PC-3 (cell line): ENCODE results near the gene MEF2C. TPM values are rescaled to one million over a fixed set of nuclear protein-coding genes. Genes with fewer than 3 reads are reported as not detected.

Source experiments
- ATAC-seq: fragments of 200-7000 bp; cut with Tn5 transposase; 2 replicates; pipeline ENCODE4 v1.9.1; 2020; ENCODE audit warnings: mild to moderate bottlenecking, moderate library complexity
- BruUV-seq: library from RNA; stranded (reverse); fragments of 400-500 nt; replicated peaks from 2 replicates; lab custom pipeline; 2021; lab: Mats Ljungman, UMichigan
- CTCF ChIA-PET: fragments of 300-600 bp; sonication (Branson Sonifier 250); formaldehyde crosslinking; loops from one replicate; lab custom pipeline; 2022; ENCODE audit warnings: antibody characterized with exemption; lab: Charles Lee
- POLR2A ChIA-PET: fragments of 300-600 bp; sonication (Branson Sonifier 250); formaldehyde crosslinking; loops from one replicate; lab custom pipeline; 2022; ENCODE audit warnings: antibody characterized with exemption; ENCODE audit not compliant: unreplicated experiment; lab: Charles Lee
- DNase-seq: peaks from one replicate; pipeline ENCODE4 v3.0.0-alpha.2; 2015
- H2AFZ ChIP-seq: fragments of 300-600 bp; sonication (generic); 2 replicates; pipeline ENCODE4 v1.6.0; 2016; ENCODE audit warnings: antibody characterized with exemption, low read length
- H3F3A ChIP-seq: fragments of 300-600 bp; sonication (generic); one replicate; pipeline ENCODE4 v1.6.0; 2017; ENCODE audit warnings: antibody characterized with exemption, low read length, control low read depth, mild to moderate bottlenecking; ENCODE audit not compliant: unreplicated experiment
- H3K27ac ChIP-seq: fragments of 300-600 bp; sonication (generic); 2 replicates; pipeline ENCODE4 v1.5.1; 2016; ENCODE audit warnings: mild to moderate bottlenecking, low read length
- H3K27me3 ChIP-seq: fragments of 300-600 bp; sonication (generic); 2 replicates; pipeline ENCODE4 v1.6.1; 2016; ENCODE audit warnings: low read length, mixed read lengths
- H3K36me3 ChIP-seq: fragments of 300-600 bp; sonication (generic); 2 replicates; pipeline ENCODE4 v1.6.1; 2016; ENCODE audit warnings: low read depth, mixed run types, low read length, mixed read lengths
- H3K4me1 ChIP-seq: fragments of 300-600 bp; sonication (generic); 2 replicates; pipeline ENCODE4 v1.5.1; 2016; ENCODE audit warnings: low read length; ENCODE audit not compliant: insufficient read depth
- H3K4me2 ChIP-seq: fragments of 300-600 bp; sonication (generic); 2 replicates; pipeline ENCODE4 v1.6.0; 2016; ENCODE audit warnings: low read length
- H3K4me3 ChIP-seq: fragments of 300-600 bp; sonication (generic); 2 replicates; pipeline ENCODE4 v1.5.1; 2016; ENCODE audit warnings: mild to moderate bottlenecking, low read length, mixed read lengths
- H3K79me2 ChIP-seq: fragments of 300-600 bp; sonication (generic); 2 replicates; pipeline ENCODE4 v1.6.1; 2017; ENCODE audit warnings: low read length, mixed read lengths
- H3K9ac ChIP-seq: fragments of 300-600 bp; sonication (generic); 2 replicates; pipeline ENCODE4 v1.6.0; 2016; ENCODE audit warnings: mild to moderate bottlenecking, low read length
- H3K9me2 ChIP-seq: fragments of 300-600 bp; sonication (generic); replicated peaks from 2 replicates; pipeline ENCODE4 v1.6.1; 2016; ENCODE audit warnings: mixed run types, low read length, mixed read lengths
- H3K9me3 ChIP-seq: fragments of 300-600 bp; sonication (generic); 2 replicates; pipeline ENCODE4 v1.6.1; 2016; ENCODE audit warnings: low read length, mixed read lengths
- H4K20me1 ChIP-seq: fragments of 300-600 bp; sonication (generic); 2 replicates; pipeline ENCODE4 v1.6.1; 2016; ENCODE audit warnings: low read length, mixed read lengths
- EZH2 ChIP-seq: fragments of 300-600 bp; sonication (generic); IDR thresholded peaks from one replicate; pipeline ENCODE4 v1.6.1; 2017; ENCODE audit warnings: antibody characterized with exemption, mild to moderate bottlenecking, low read length; ENCODE audit not compliant: unreplicated experiment
- EZH2phosphoT487 ChIP-seq: fragments of 300-600 bp; sonication (generic); IDR thresholded peaks from 2 replicates; pipeline ENCODE4 v1.6.1; 2018; ENCODE audit warnings: mild to moderate bottlenecking, antibody characterized with exemption, low read length, borderline replicate concordance
- intact Hi-C: fragments of 100-400 bp; cut with micrococcal nuclease; formaldehyde crosslinking; loops from 2 replicates; pipeline ENCODE4 v1.9.0; 2023
- total RNA-seq: library from RNA; depleted of rRNA; stranded (reverse); fragments of >200 nt; gene quantifications from 2 replicates; pipeline ENCODE4 v1.2.3, GENCODE V29; 2014
- TF ChIP-seq, protein P1 (sequence below): fragments of 300-600 bp; sonication (generic); conservative IDR thresholded peaks from 2 replicates; pipeline ENCODE4 v1.5.1; 2017; ENCODE audit warnings: antibody characterized with exemption, low read depth, mild to moderate bottlenecking, low read length

The MEF2C gene
- total RNA-seq, 1 experiment from 2014 or later = 8.0 TPM

DNA sequence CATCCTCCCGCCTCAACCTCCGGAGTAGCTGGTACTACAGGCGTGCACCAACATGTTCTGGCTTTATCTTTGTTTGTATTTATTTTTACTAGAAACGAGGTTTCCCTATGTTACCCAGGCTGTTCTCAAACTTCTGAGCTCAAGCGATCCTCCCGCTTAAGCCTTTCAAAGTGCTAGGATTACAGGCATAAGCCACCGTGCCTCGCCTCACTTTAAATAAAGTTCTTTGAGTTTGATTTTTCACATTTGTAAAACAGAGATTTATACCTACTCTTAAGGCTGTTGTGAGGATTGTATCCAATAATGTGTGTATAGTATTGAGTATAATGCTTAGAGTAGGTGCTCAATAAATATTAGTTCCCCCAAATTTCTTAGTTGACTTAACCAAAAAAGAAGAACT lies 75.7 kb downstream of the MEF2C start:
- no peaks in the 10 kb centered on the region for H3K9me2 ChIP-seq
- no peak overlapping the region for H3K4me3 ChIP-seq
- no peaks in the 10 kb centered on the region for H3K27me3 ChIP-seq
- DNase-seq = no peak
- no TSS peak for BruUV-seq
- H2AFZ ChIP-seq = no peak overlapping the region
- no peak overlapping the region for H3K27ac ChIP-seq
- no peak overlapping the region for H3K4me2 ChIP-seq
- no peak for ATAC-seq
- no peaks in the 10 kb centered on the region for H3K79me2 ChIP-seq
- no peak overlapping the region for H3K9ac ChIP-seq
- no peaks in the 10 kb centered on the region for H3F3A ChIP-seq
- H3K36me3 ChIP-seq = no peaks in the 10 kb centered on the region
- H3K4me1 ChIP-seq = no peaks in the 10 kb centered on the region
- H3K9me3 ChIP-seq = no peaks in the 10 kb centered on the region
- TF ChIP-seq, protein P1, sequence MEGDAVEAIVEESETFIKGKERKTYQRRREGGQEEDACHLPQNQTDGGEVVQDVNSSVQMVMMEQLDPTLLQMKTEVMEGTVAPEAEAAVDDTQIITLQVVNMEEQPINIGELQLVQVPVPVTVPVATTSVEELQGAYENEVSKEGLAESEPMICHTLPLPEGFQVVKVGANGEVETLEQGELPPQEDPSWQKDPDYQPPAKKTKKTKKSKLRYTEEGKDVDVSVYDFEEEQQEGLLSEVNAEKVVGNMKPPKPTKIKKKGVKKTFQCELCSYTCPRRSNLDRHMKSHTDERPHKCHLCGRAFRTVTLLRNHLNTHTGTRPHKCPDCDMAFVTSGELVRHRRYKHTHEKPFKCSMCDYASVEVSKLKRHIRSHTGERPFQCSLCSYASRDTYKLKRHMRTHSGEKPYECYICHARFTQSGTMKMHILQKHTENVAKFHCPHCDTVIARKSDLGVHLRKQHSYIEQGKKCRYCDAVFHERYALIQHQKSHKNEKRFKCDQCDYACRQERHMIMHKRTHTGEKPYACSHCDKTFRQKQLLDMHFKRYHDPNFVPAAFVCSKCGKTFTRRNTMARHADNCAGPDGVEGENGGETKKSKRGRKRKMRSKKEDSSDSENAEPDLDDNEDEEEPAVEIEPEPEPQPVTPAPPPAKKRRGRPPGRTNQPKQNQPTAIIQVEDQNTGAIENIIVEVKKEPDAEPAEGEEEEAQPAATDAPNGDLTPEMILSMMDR = no peak
- TF ChIP-seq EZH2 (no peak), EZH2phosphoT487 (no peak)
- intact Hi-C loops = no loop called here
- H4K20me1 ChIP-seq = no peaks in the 10 kb centered on the region
- POLR2A ChIA-PET = no interaction called here
- CTCF ChIA-PET = no interaction called here

DNA sequence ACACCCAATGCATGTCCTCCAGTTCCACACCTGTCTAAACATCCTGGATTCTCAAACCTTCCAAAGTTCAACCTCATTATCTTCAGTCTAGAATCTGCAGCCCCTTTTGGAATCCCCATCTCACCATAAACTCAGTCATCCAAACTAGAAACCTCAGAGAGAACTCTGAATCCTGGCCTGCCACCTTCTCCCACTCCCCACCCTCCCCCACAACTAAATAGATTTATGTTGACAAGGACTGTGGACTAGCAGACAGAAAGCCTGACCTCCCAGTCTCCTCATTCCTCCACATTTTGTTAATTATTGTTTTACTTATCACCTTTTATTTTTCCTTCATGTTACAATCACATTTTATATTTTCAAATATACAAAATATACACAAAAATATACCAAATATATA lies 76.6 kb downstream of the MEF2C start:
- no peaks in the 10 kb centered on the region for H3K9me3 ChIP-seq
- H3K27ac ChIP-seq = no peak overlapping the region
- H2AFZ ChIP-seq = no peak overlapping the region
- H3K9ac ChIP-seq = no peak overlapping the region
- H3K36me3 ChIP-seq = no peaks in the 10 kb centered on the region
- H3K4me2 ChIP-seq = no peak overlapping the region
- no peaks in the 10 kb centered on the region for H3K79me2 ChIP-seq
- CTCF ChIA-PET = no interaction called here
- no TSS peak for BruUV-seq
- H4K20me1 ChIP-seq = no peaks in the 10 kb centered on the region
- ATAC-seq (no peak), DNase-seq (no peak)
- H3K9me2 ChIP-seq = no peaks in the 10 kb centered on the region
- no peaks in the 10 kb centered on the region for H3K4me1 ChIP-seq
- POLR2A ChIA-PET = no interaction called here
- no peak overlapping the region for H3K4me3 ChIP-seq
- intact Hi-C loops = no loop called here
- H3K27me3 ChIP-seq = no peaks in the 10 kb centered on the region
- H3F3A ChIP-seq = no peaks in the 10 kb centered on the region
- TF ChIP-seq EZH2 (no peak), EZH2phosphoT487 (no peak)
- TF ChIP-seq, protein P1 = no peak

DNA sequence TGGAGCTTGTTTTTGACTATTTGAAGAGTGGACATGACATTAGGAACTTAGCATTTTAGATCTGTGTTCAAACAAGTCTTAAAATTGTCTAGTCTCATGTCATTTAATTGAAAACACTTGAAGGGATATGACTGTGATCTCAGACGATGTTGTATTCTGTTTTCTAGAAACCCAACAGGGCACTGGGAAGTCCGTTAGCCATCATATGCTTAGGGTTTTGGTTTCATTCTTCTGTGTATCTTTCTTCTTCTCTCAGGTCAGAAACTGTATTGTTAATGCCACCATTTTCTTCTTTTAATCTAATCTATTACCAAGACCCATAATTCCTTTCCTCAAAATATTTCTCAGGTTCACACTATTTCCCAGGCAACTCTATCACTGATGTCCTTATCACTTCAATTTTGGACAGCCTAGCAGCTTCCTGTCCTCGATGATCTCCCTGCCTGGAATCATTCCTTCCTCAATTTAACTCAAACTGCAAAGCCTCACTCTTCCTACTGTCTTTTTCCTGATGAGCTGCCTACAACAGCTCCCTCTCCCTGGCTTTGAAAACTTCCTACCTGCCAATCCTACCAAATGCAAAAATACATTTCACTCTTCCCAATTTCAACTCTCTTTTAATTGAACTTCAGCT lies 77.7 kb downstream of the MEF2C start:
- Histone ChIP-seq H3K79me2 (no peaks in the 10 kb centered on the region), H3K9me3 (no peaks in the 10 kb centered on the region), H3K9me2 (no peaks in the 10 kb centered on the region), H3F3A (no peaks in the 10 kb centered on the region), H3K4me1 (no peaks in the 10 kb centered on the region), H3K36me3 (no peaks in the 10 kb centered on the region), H3K27ac (no peak overlapping the region), H3K4me2 (no peak overlapping the region), H3K9ac (no peak overlapping the region), H2AFZ (no peak overlapping the region), H4K20me1 (no peaks in the 10 kb centered on the region), H3K4me3 (no peak overlapping the region), H3K27me3 (no peaks in the 10 kb centered on the region)
- DNase-seq (no peak), ATAC-seq (no peak)
- TF ChIP-seq EZH2phosphoT487 = no peak
- TF ChIP-seq, protein P1 = no peak
- TF ChIP-seq EZH2 = no peak
- BruUV-seq = no TSS peak
- intact Hi-C loops = no loop called here
- CTCF ChIA-PET = no interaction called here
- POLR2A ChIA-PET = interaction anchor here (0.7 kb wide), 1 partner anchor 9 kb away, joined by 24 read pairs; no protein-coding TSS in a partner anchor
